ENCODE data around the gene OR4D2. TPM values are rescaled to one million over a fixed set of nuclear protein-coding genes. Genes with fewer than 3 reads are reported as not detected.

OR4D2 gene
- total RNA-seq, 4 donors from 2014 or later: not detected

- no peak overlapping the region for H3K4me3 ChIP-seq
- H3K27ac ChIP-seq: no peak overlapping the region
- TF ChIP-seq CTCF (IDR thresholded peaks at IDR 0.05): no peak
- no peak for DNase-seq
- H3K27me3 ChIP-seq: no peaks in the 10 kb centered on the region
- no peaks in the 10 kb centered on the region for H3K4me1 ChIP-seq
- H3K9me3 ChIP-seq: no peaks in the 10 kb centered on the region
- peaks cover 0 to 15% (median 0%) of the 10 kb centered on the region in 3 donors for H3K36me3 ChIP-seq
Measured at GRCh38 chr17:58204796-58205195, 38.0 kb downstream of the OR4D2 start.

DNA sequence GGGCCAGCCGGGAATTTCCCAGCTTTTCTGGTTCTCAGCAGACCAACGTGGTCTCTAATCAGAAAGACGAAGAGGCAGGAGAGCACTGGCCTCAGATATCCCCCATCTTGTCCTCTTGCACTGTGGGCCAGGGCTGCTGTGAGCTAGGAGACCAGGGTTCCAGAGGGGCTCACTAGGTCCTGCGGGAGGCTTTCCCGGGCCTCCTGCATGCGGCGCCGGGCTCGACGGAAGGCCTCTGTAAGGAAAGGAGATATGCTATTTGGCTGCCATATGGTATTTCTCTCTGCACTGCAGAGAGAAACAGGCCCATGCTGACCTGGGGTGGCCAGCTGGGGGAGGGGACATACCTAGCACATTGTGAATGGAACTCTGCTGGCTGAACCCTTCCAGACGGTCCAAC is 39.2 kb downstream of the OR4D2 start:
- H3K4me3 ChIP-seq: no peak overlapping the region
- TF ChIP-seq POLR2A (IDR thresholded peaks at IDR 0.05) (no peak), CTCF (IDR thresholded peaks at IDR 0.05) (no peak)
- H3K9me3 ChIP-seq: no peaks in the 10 kb centered on the region
- no peaks in the 10 kb centered on the region for H3K4me1 ChIP-seq
- H3K36me3 ChIP-seq: peaks cover 0 to 26% (median 0%) of the 10 kb centered on the region in 3 donors
- H3K27me3 ChIP-seq: no peaks in the 10 kb centered on the region
- H3K27ac ChIP-seq: no peak overlapping the region
- DNase-seq: no peak

GRCh38 chr17:58207451-58207850 is 40.7 kb downstream of the OR4D2 start:
- Histone ChIP-seq H3K4me3 (no peak overlapping the region), H3K27ac (no peak overlapping the region), H3K36me3 (peaks cover 0 to 35% (median 0%) of the 10 kb centered on the region in 3 donors), H3K27me3 (no peaks in the 10 kb centered on the region), H3K4me1 (no peaks in the 10 kb centered on the region), H3K9me3 (no peaks in the 10 kb centered on the region)
- TF ChIP-seq POLR2A (IDR thresholded peaks at IDR 0.05): no peak
- no peak for TF ChIP-seq CTCF (IDR thresholded peaks at IDR 0.05)
- no peak for DNase-seq

GRCh38 chr17:58208344-58208743 is 41.6 kb downstream of the OR4D2 start:
- Histone ChIP-seq H3K27me3 (no peaks in the 10 kb centered on the region), H3K36me3 (peaks cover 0 to 44% (median 0%) of the 10 kb centered on the region in 3 donors), H3K4me3 (no peak overlapping the region), H3K4me1 (no peaks in the 10 kb centered on the region), H3K9me3 (no peaks in the 10 kb centered on the region), H3K27ac (no peak overlapping the region)
- no peak for DNase-seq
- TF ChIP-seq CTCF (IDR thresholded peaks at IDR 0.05) (no peak), POLR2A (IDR thresholded peaks at IDR 0.05) (no peak)

DNA sequence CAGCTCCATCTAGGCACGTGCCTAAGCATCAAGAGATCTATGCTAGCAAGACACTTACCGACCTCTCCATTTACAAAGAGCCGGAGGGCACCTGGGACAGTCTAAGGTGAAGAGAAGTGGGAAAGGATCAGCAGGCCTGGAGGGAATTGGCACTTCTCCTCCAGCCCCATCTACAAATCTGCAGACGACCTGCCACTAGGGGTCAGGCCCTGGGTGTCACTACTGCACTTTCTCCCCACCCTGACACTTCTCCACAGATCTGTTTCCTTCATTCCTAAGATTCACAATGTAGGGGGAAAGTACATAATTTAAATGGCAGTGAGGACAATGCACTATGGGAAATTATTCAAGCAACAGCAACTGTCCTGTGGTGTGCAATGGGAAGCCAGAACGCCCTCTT is 44.1 kb downstream of the OR4D2 start:
- TF ChIP-seq CTCF (IDR thresholded peaks at IDR 0.05) (peak in 1 of 6 experiments; percentile 18), POLR2A (IDR thresholded peaks at IDR 0.05) (no peak)
- H3K27me3 ChIP-seq: no peaks in the 10 kb centered on the region
- H3K36me3 ChIP-seq: peaks cover 0 to 56% (median 0%) of the 10 kb centered on the region in 3 donors
- no peaks in the 10 kb centered on the region for H3K9me3 ChIP-seq
- DNase-seq: no peak
- no peak overlapping the region for H3K4me3 ChIP-seq
- no peaks in the 10 kb centered on the region for H3K4me1 ChIP-seq
- no peak overlapping the region for H3K27ac ChIP-seq

- Histone ChIP-seq H3K36me3 (peaks cover 0 to 34% (median 0%) of the 10 kb centered on the region in 3 donors), H3K27ac (no peak overlapping the region), H3K4me3 (no peak overlapping the region), H3K9me3 (no peaks in the 10 kb centered on the region), H3K4me1 (peaks cover 0 to 6% (median 2%) of the 10 kb centered on the region in 4 donors), H3K27me3 (no peaks in the 10 kb centered on the region)
- no peak for DNase-seq
- no peak for TF ChIP-seq CTCF (IDR thresholded peaks at IDR 0.05)
- no peak for TF ChIP-seq POLR2A (IDR thresholded peaks at IDR 0.05)
Measured at GRCh38 chr17:58215685-58216084, 48.9 kb downstream of the OR4D2 start.
